ENCODE data around the gene BBOX1.

DNA sequence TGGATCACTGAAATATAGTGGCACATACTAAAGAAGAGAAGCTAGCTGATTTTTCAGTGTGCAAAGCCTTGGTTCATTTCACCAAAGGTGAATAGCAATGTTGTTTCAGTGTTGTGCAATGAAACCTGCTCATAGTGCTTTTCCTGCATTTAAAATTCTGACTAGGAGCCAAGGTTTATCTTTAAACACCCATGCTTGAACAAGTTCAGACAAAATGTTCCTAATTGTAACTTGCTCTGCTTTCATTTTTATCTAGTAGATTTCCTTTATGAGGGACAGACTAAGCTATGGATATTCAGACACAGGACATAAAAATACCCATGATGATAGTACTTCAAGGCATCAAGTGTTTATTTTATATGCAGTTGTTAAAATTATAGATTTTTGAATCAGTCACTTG, 47.7 kb downstream of the BBOX1 start:
- TF ChIP-seq, protein P1, sequence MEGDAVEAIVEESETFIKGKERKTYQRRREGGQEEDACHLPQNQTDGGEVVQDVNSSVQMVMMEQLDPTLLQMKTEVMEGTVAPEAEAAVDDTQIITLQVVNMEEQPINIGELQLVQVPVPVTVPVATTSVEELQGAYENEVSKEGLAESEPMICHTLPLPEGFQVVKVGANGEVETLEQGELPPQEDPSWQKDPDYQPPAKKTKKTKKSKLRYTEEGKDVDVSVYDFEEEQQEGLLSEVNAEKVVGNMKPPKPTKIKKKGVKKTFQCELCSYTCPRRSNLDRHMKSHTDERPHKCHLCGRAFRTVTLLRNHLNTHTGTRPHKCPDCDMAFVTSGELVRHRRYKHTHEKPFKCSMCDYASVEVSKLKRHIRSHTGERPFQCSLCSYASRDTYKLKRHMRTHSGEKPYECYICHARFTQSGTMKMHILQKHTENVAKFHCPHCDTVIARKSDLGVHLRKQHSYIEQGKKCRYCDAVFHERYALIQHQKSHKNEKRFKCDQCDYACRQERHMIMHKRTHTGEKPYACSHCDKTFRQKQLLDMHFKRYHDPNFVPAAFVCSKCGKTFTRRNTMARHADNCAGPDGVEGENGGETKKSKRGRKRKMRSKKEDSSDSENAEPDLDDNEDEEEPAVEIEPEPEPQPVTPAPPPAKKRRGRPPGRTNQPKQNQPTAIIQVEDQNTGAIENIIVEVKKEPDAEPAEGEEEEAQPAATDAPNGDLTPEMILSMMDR (IDR thresholded peaks at IDR 0.05) = no peak
- TF ChIP-seq EP300 (IDR thresholded peaks at IDR 0.05) = no peak

Data from tibial nerve (tissue), 4 donors.